Measurements from ENCODE around the gene NEK6.
"Not testable (repeated sequence)": the region's sequence is repeated elsewhere in the genome, so short reads cannot be mapped to it uniquely, and the experiment has no call there.

NEK6 gene

GRCh38 chr9:124225945-124226344 is 31.8 kb upstream of the NEK6 start:
- no peak for DNase-seq (ENCODE audit: low spot score)
- no peak overlapping the region for H3K27ac ChIP-seq
- no peak overlapping the region for H3K4me3 ChIP-seq
- no peak for TF ChIP-seq CTCF (IDR thresholded peaks at IDR 0.05)

- H3K27ac ChIP-seq, result no peak overlapping the region
- TF ChIP-seq CTCF (IDR thresholded peaks at IDR 0.05), result no peak
- DNase-seq (ENCODE audit: low spot score), result no peak
Measured at GRCh38 chr9:124228516-124228915, 29.2 kb upstream of the NEK6 start.

DNA sequence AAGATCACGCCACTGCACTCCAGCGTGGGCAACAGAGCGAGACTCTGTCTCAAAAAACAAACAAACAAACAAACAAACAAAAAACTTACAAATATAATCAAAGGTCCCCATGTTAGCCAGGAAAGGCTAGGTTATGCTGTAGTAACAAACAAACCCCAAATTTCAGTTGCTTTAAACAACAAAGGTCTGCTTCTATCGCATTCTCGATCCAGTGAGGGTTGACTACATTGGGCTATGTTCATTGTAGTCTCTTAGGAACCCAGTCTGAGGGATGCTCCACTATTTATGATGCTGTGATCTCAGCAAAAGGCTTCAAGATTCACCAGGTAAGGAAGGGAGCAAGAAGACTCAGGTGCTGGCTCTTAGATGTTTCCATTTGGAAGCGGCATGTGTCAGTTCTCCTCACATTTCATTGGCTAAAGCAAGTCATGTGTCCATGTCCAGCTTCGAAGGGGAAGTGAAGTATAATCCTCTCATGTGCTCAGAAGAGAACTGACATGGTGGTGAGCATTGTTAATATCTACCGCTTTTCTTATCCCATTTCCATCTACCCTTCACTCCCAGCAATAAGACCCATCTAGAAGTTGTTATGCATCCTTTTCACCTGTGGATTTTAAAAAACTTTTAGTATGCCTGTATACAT is 26.5 kb upstream of the NEK6 start:
- H3K4me3 ChIP-seq, result no peak overlapping the region
- TF ChIP-seq CTCF (IDR thresholded peaks at IDR 0.05), result no peak
- no peak for DNase-seq (ENCODE audit: low spot score)
- no peak overlapping the region for H3K27ac ChIP-seq

More at GRCh38 chr9:124228516-124228915, 29.2 kb upstream of the NEK6 start:
- no peak overlapping the region for H3K4me3 ChIP-seq

DNA sequence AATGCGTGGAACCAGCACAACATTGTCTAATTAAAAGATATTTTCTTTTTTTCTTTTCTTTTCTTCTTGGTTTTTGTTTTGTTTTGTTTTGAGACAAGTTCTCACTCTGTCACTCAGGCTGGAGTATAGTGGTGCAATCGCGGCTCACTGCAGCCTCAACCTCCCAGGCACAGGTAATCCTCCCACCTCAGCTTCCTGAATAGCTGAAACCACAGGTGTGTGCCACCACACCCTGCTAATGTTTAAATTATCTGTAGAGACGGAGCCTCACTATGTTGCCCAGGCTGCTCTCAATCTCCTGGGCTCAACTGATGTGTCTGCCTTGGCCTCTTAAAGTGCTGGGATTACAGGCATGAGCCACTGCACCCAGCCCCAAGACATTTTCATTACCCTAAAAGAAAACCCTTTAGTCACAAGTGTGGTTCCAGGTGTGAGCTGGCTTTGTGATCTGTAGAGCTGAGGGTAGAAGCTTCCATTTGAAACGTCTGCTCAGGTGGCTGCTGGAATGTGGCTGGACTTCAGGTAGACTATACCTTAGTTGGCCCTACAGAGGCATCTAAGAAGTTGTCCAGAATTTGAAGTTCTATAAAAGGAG is 19.1 kb upstream of the NEK6 start:
- DNase-seq (ENCODE audit: low spot score), result no peak
- Histone ChIP-seq H3K4me3 (no peak overlapping the region), H3K27ac (no peak overlapping the region)
- no peak for TF ChIP-seq CTCF (IDR thresholded peaks at IDR 0.05)

DNA sequence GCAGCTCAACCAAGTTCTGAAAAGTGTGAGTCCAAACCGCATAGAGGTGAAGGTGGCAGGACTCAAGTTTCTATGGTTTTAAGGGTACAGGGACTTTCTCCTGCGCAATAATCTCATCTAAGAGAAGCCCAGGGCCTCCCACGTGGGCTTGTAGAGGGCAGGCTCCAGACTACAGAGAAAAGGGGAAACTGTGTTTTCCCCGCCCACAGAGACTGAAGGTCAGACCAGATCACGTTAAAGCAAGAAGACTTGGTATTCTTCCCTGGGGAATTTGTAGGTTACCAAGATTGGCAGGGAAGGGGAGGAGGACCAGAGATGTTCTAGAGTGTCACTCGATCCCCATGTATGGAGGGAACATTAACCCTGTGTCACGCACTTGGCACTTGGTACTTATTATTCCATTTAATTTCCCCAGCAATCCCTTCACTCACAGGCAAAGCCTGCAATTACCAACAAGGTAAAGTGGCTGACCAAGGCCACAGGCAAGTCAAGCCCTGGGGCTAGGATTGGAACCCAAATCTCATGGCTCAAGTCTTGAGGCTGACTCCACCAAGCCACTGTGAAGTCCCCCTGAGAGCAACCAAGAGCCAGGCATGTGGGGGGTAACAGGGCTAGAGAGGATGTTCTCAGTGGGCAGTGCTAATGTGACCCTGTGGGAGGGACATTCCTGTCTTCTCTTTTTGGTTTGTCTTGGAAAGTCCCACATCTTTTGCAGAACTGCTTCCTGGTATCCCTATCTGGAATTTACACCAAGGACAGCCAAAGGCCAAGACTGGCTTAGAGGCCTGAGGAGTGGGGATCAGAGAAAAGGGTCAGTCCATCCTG is 18.3 kb upstream of the NEK6 start:
- no peak for TF ChIP-seq CTCF (IDR thresholded peaks at IDR 0.05)
- Histone ChIP-seq H3K27ac (no peak overlapping the region), H3K4me3 (no peak overlapping the region)
- DNase-seq (ENCODE audit: low spot score), result no peak

DNA sequence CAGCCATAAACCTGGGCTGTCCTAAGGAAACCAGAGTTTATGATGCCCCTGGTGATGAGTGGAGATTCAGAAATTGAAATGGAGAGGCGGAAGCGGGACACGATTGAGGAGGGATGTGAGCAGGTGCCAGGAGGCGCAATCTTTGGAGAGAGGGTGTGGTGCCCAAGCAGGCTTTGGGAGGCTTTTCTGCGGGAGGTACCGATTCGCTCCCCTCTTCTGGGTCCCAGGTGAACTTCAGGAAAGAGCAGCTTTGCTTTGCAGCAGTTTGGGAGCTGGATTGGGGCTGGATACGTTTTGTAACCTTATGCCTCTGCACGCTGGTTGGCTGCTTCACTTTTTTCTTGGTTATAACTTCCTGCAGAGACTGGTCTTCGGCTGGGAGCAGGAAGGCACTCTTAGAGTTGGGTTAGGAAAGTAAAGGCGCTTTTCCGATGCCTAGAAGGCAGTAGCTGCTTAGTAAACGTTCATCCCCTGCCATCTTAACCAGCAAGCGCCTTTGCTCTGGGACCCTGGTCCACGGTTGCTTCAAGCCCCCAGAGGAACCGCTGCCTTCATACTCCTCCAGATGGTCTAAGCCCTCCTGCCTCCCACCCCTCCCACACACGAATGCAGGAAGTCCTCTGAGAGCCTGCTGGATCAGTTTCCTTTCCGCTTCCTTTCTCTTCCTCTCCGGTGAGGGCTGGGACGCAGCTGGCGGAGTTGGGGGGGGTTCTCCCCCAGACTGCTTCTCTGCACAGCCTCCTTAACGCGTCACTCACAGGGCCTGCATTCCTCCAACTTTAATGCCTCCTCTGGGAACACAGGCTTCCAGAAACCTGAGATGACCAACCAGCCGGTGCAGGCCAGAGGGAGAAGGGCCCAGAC is 15.2 kb upstream of the NEK6 start:
- H3K4me3 ChIP-seq, result peak overlapping the region; percentile 54
- DNase-seq (ENCODE audit: low spot score), result no peak
- H3K27ac ChIP-seq, result peak overlapping the region in 1 of 2 donors; percentile 16
- no peak for TF ChIP-seq CTCF (IDR thresholded peaks at IDR 0.05)

DNA sequence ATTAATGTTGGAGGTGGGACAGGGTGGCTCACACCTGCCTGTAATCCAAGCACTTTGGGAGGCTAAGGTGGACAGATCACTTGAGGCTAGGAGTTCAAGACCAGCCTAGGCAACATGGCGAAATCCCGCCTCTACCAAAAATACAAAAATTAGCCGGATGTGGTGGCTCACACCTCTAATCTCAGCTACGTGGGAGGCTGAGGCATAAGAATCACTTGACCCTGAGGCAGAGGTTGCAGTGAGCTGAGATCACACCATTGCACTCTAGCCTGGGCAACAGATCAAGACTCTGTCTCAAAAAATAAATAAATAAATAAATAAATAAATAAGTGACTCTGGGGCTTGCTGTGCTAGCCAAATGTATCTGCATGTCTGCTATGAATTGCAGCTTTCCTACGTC is 10.4 kb upstream of the NEK6 start:
- not testable (repeated sequence) for DNase-seq (ENCODE audit: low spot score); H3K4me3 ChIP-seq; H3K27ac ChIP-seq

Data from coronary artery (tissue), 2 donors.